ENCODE results near the gene HFE.

The HFE gene

GRCh38 chr6:26126394-26127235 lies 39.4 kb downstream of the HFE start:
- TF ChIP-seq CTCF (IDR thresholded peaks at IDR 0.05; ENCODE audit: borderline replicate concordance, control extremely low read depth, extremely low read depth, insufficient read depth, missing control alignments), result no peak
- DNase-seq (ENCODE audit: low spot score), result no peak
- in situ Hi-C loops (cut with MboI; ENCODE audit: low sequenced_read_pairs, unreplicated experiment), result no loop called here

- no peak for DNase-seq (ENCODE audit: low spot score)
- in situ Hi-C loops (cut with MboI; ENCODE audit: low sequenced_read_pairs, unreplicated experiment), result no loop called here
- no peak for TF ChIP-seq CTCF (IDR thresholded peaks at IDR 0.05; ENCODE audit: borderline replicate concordance, control extremely low read depth, extremely low read depth, insufficient read depth, missing control alignments)
Observed at GRCh38 chr6:26128013-26128771, 41.0 kb downstream of the HFE start.

GRCh38 chr6:26129656-26130055 lies 42.4 kb downstream of the HFE start:
- DNase-seq (ENCODE audit: low spot score), result no peak
- in situ Hi-C loops (cut with MboI; ENCODE audit: low sequenced_read_pairs, unreplicated experiment), result no loop called here
- TF ChIP-seq CTCF (IDR thresholded peaks at IDR 0.05; ENCODE audit: borderline replicate concordance, control extremely low read depth, extremely low read depth, insufficient read depth, missing control alignments), result no peak

GRCh38 chr6:26130581-26131249 lies 43.5 kb downstream of the HFE start:
- in situ Hi-C loops (cut with MboI; ENCODE audit: low sequenced_read_pairs, unreplicated experiment), result no loop called here
- no peak for TF ChIP-seq CTCF (IDR thresholded peaks at IDR 0.05; ENCODE audit: borderline replicate concordance, control extremely low read depth, extremely low read depth, insufficient read depth, missing control alignments)
- DNase-seq (ENCODE audit: low spot score), result no peak

- in situ Hi-C loops (cut with MboI; ENCODE audit: low sequenced_read_pairs, unreplicated experiment), result no loop called here
- no peak for TF ChIP-seq CTCF (IDR thresholded peaks at IDR 0.05; ENCODE audit: borderline replicate concordance, control extremely low read depth, extremely low read depth, insufficient read depth, missing control alignments)
- DNase-seq (ENCODE audit: low spot score), result no peak
Observed at GRCh38 chr6:26131618-26132017, 44.4 kb downstream of the HFE start.

GRCh38 chr6:26133730-26134129 lies 46.5 kb downstream of the HFE start:
- in situ Hi-C loops (cut with MboI; ENCODE audit: low sequenced_read_pairs, unreplicated experiment), result no loop called here
- no peak for TF ChIP-seq CTCF (IDR thresholded peaks at IDR 0.05; ENCODE audit: borderline replicate concordance, control extremely low read depth, extremely low read depth, insufficient read depth, missing control alignments)
- no peak for DNase-seq (ENCODE audit: low spot score)

Measured in GM13976 (cell line).